DND-41 (cell line): ENCODE results near the gene RFFL.

Experiments
- ATAC-seq: fragments of 200-7000 bp; cut with Tn5 transposase; 3 replicates; pipeline ENCODE4 v1.9.1; 2021; ENCODE audit warnings: low read depth; ENCODE audit not compliant: insufficient read depth
- DNase-seq: peaks from one replicate; pipeline ENCODE4 v3.0.0-alpha.2; 2020
- H2AFZ ChIP-seq: 2 replicates; pipeline ENCODE4 v1.6.0; 2012; ENCODE audit warnings: low read depth, low read length
- H3K27ac ChIP-seq: 2 replicates; pipeline ENCODE4 v1.5.1; 2012; ENCODE audit warnings: low read length, inconsistent platforms
- H3K27me3 ChIP-seq: fragments of 200-600 bp; sonication (generic); 2 replicates; pipeline ENCODE4 v1.6.0; 2012; ENCODE audit warnings: low read length, mild to moderate bottlenecking, inconsistent platforms; ENCODE audit not compliant: insufficient read depth, poor library complexity
- H3K36me3 ChIP-seq: 2 replicates; pipeline ENCODE4 v1.5.1; 2012; ENCODE audit warnings: low read length, inconsistent platforms; ENCODE audit not compliant: insufficient read depth
- H3K4me1 ChIP-seq: 2 replicates; pipeline ENCODE4 v1.5.1; 2012; ENCODE audit warnings: mild to moderate bottlenecking, low read length; ENCODE audit not compliant: insufficient read depth
- H3K4me2 ChIP-seq: 2 replicates; pipeline ENCODE4 v1.6.0; 2012; ENCODE audit warnings: mild to moderate bottlenecking, moderate library complexity, low read length, inconsistent platforms; ENCODE audit not compliant: insufficient read depth
- H3K4me3 ChIP-seq, 2 experiments: fragments of 200-600 bp in 1 of 2; shearing (Covaris generic) in 1 of 2; 2 replicates each; pipeline ENCODE4 v1.5.1; 2012 to 2016; ENCODE audit warnings: inconsistent platforms in 2 of 2, low read length in 2 of 2, mild to moderate bottlenecking in 2 of 2, low read depth in 1 of 2, moderate library complexity in 1 of 2
- H3K79me2 ChIP-seq: 2 replicates; pipeline ENCODE4 v1.6.0; 2012; ENCODE audit warnings: low read length, inconsistent platforms; ENCODE audit not compliant: insufficient read depth
- H3K9ac ChIP-seq: 2 replicates; pipeline ENCODE4 v1.6.0; 2012; ENCODE audit warnings: low read depth, mild to moderate bottlenecking, inconsistent platforms, low read length, moderate library complexity
- H3K9me3 ChIP-seq: 2 replicates; pipeline ENCODE4 v1.5.1; 2012; ENCODE audit warnings: low read length, moderate library complexity, mild to moderate bottlenecking, inconsistent platforms; ENCODE audit not compliant: insufficient read depth, severe bottlenecking
- H4K20me1 ChIP-seq: 2 replicates; pipeline ENCODE4 v1.6.0; 2012; ENCODE audit warnings: low read length; ENCODE audit not compliant: insufficient read depth
- CTCF ChIP-seq: IDR thresholded peaks from 2 replicates; pipeline ENCODE4 v1.5.1; 2012; ENCODE audit warnings: borderline replicate concordance, low read length, moderate library complexity, mild to moderate bottlenecking; ENCODE audit not compliant: poor library complexity, severe bottlenecking; ENCODE audit errors: extremely low read depth
- EZH2 ChIP-seq: IDR thresholded peaks from 3 replicates; pipeline ENCODE4 v1.6.1; 2012; ENCODE audit warnings: borderline replicate concordance, low read depth, mild to moderate bottlenecking, moderate library complexity, low read length, inconsistent platforms; ENCODE audit not compliant: severe bottlenecking

The RFFL gene

GRCh38 chr17:34979153-34979552, 84.4 kb downstream of the RFFL start:
- DNase-seq (no peak), ATAC-seq (no peak)
- TF ChIP-seq EZH2 (no peak), CTCF (no peak)
- Histone ChIP-seq H3K9me3 (no peaks in the 10 kb centered on the region), H3K79me2 (peaks cover 35% of the 10 kb centered on the region), H3K27ac (no peak overlapping the region), H3K4me1 (peaks cover 45% of the 10 kb centered on the region), H3K4me2 (peak overlapping the region; percentile 81), H3K9ac (peak overlapping the region; percentile 95; the same call in 1 of the 2 replicates), H3K36me3 (peaks cover 13% of the 10 kb centered on the region), H3K27me3 (no peaks in the 10 kb centered on the region), H3K4me3 (peak overlapping the region in 1 of 2 experiments; percentile 82; a peak in 1 of 4 replicates), H2AFZ (peak overlapping the region; percentile 60), H4K20me1 (no peaks in the 10 kb centered on the region)

DNA sequence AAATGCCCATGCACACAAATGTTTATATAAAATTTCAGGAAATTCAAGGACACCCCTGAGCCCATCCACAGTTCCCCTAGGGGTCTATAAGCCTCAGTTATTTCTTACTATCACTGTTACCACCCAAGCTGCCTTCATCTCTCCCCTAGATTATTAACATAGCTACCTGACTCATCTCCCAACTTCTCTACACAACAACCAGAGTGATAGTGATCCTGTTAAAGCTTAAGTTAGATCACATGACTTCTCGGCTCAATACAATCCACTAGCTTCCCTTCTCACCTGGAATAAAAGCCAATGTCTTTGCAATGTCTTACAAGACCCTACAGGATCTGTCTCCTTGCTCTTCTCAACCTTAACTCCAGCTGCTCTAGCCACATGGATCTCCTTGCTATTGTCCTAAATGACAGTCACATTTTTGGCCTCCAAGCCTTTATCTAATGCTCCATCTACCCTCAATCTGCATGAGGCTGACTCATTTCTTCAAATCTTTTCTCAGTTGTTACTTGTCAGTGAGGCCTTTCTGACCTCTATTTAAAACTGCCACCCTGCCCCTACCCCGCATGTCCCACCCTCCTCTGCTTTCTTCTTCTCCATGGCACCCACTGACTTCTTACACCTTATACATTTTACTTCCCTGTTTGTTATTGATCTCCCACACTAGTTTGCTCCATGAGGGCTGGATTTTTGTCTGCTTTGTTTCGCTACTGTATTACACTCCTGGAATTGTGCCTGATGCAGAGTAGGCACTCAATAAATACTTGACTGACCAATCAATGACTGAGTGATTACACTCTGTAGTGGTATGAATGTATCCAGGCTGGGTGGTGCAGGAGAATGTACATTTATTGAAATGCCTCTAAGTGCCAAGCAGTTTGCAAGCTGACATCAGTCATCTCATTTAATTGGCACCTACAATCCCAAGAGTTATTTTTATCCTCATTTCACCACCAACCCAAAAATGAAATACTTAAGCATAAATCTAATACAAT, 88.4 kb downstream of the RFFL start:
- Histone ChIP-seq H3K4me1 (peaks cover 13% of the 10 kb centered on the region), H3K4me2 (no peak overlapping the region), H3K27ac (no peak overlapping the region), H3K27me3 (no peaks in the 10 kb centered on the region), H4K20me1 (no peaks in the 10 kb centered on the region), H3K36me3 (no peaks in the 10 kb centered on the region), H3K4me3 (no peak overlapping the region), H3K79me2 (no peaks in the 10 kb centered on the region), H3K9ac (no peak overlapping the region), H2AFZ (no peak overlapping the region), H3K9me3 (no peaks in the 10 kb centered on the region)
- TF ChIP-seq CTCF = no peak
- no peak for TF ChIP-seq EZH2
- DNase-seq (no peak), ATAC-seq (no peak)

DNA sequence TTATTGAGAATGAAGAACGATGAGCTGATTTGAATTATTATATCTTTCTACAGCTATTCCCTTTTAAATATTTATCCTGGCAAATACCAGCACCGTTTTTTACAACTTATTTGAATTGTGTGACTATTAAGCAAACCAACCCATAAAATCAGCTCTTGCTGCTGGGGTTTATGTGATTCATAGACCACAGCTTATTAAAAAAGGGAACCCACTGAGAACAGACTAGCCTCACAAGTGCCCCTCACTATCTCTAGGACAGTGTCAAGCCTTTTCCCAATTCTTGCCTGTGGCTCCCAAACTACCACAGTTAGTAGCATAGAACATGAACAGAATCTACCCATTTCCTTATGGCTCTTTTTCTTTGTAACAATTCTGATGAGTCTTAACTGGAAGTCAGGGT, 89.3 kb downstream of the RFFL start:
- Histone ChIP-seq H2AFZ (no peak overlapping the region), H3K36me3 (no peaks in the 10 kb centered on the region), H4K20me1 (no peaks in the 10 kb centered on the region), H3K4me3 (no peak overlapping the region), H3K79me2 (no peaks in the 10 kb centered on the region), H3K9ac (no peak overlapping the region), H3K4me2 (no peak overlapping the region), H3K27ac (no peak overlapping the region), H3K9me3 (no peaks in the 10 kb centered on the region), H3K4me1 (peaks cover 4% of the 10 kb centered on the region), H3K27me3 (no peaks in the 10 kb centered on the region)
- ATAC-seq = no peak
- no peak for DNase-seq
- TF ChIP-seq CTCF = no peak
- TF ChIP-seq EZH2 = no peak
